ENCODE results near the gene TMX2. TPM values are rescaled to one million over a fixed set of nuclear protein-coding genes. Genes with fewer than 3 reads are reported as not detected.

The TMX2 gene
- total RNA-seq, 4 donors from 2014 or later: 23.3 to 62.1 (median 49.8) TPM

GRCh38 chr11:57729479-57729878 is 17.1 kb downstream of the TMX2 start:
- H3K9me3 ChIP-seq: no peaks in the 10 kb centered on the region
- intact Hi-C loops (cut with DNase I; ENCODE audit: low total_unique reads): no loop called here
- DNase-seq: no peak
- H3K36me3 ChIP-seq: no peaks in the 10 kb centered on the region
- H3K4me1 ChIP-seq: no peaks in the 10 kb centered on the region
- no peaks in the 10 kb centered on the region for H3K27me3 ChIP-seq
- TF ChIP-seq POLR2A (IDR thresholded peaks at IDR 0.05) (no peak), CTCF (IDR thresholded peaks at IDR 0.05) (no peak)
- H3K27ac ChIP-seq: no peak overlapping the region
- H3K4me3 ChIP-seq: no peak overlapping the region

- no peaks in the 10 kb centered on the region for H3K36me3 ChIP-seq
- no peaks in the 10 kb centered on the region for H3K9me3 ChIP-seq
- no peak for DNase-seq
- intact Hi-C loops (cut with DNase I; ENCODE audit: low total_unique reads): no loop called here
- H3K4me1 ChIP-seq: no peaks in the 10 kb centered on the region
- H3K27me3 ChIP-seq: no peaks in the 10 kb centered on the region
- TF ChIP-seq POLR2A (IDR thresholded peaks at IDR 0.05): no peak
- TF ChIP-seq CTCF (IDR thresholded peaks at IDR 0.05): no peak
- no peak overlapping the region for H3K27ac ChIP-seq
- H3K4me3 ChIP-seq: no peak overlapping the region
Observed at GRCh38 chr11:57732661-57733060, 20.3 kb downstream of the TMX2 start.

GRCh38 chr11:57735619-57736298 is 23.4 kb downstream of the TMX2 start:
- no peaks in the 10 kb centered on the region for H3K27me3 ChIP-seq
- H3K27ac ChIP-seq: no peak overlapping the region
- no peaks in the 10 kb centered on the region for H3K4me1 ChIP-seq
- H3K36me3 ChIP-seq: no peaks in the 10 kb centered on the region
- no peak for DNase-seq
- no peaks in the 10 kb centered on the region for H3K9me3 ChIP-seq
- no peak overlapping the region for H3K4me3 ChIP-seq
- no peak for TF ChIP-seq CTCF (IDR thresholded peaks at IDR 0.05)
- TF ChIP-seq POLR2A (IDR thresholded peaks at IDR 0.05): no peak
- intact Hi-C loops (cut with DNase I; ENCODE audit: low total_unique reads): no loop called here

- Histone ChIP-seq H3K36me3 (no peaks in the 10 kb centered on the region), H3K27ac (peak within 1 kb of the TSS; percentile 90 to 93), H3K27me3 (no peaks in the 10 kb centered on the region), H3K9me3 (no peaks in the 10 kb centered on the region), H3K4me3 (peak within 1 kb of the TSS; percentile 94 to 95), H3K4me1 (peaks cover 0 to 8% of the 10 kb centered on the region in 2 donors)
- intact Hi-C loops (cut with DNase I; ENCODE audit: low total_unique reads): no loop called here
- peak; percentile 95 for DNase-seq
- peak in 2 of 4 experiments; percentile 9 to 12 for TF ChIP-seq CTCF (IDR thresholded peaks at IDR 0.05)
- TF ChIP-seq POLR2A (IDR thresholded peaks at IDR 0.05): peak; percentile 48 to 74
Observed at GRCh38 chr11:57741132-57742086, 29.0 kb downstream of the TMX2 start, which contains the start of gene SELENOH. SELENOH (plus strand) TSS chr11:57741491; CDS start chr11:57741596, 105 bp downstream.

GRCh38 chr11:57742087-57742452 is 29.7 kb downstream of the TMX2 start:
- Histone ChIP-seq H3K27ac (peak overlapping the region; percentile 90 to 93), H3K4me3 (peak overlapping the region; percentile 94 to 95), H3K36me3 (no peaks in the 10 kb centered on the region), H3K9me3 (no peaks in the 10 kb centered on the region), H3K27me3 (no peaks in the 10 kb centered on the region), H3K4me1 (peaks cover 0 to 8% of the 10 kb centered on the region in 2 donors)
- TF ChIP-seq CTCF (IDR thresholded peaks at IDR 0.05) (no peak), POLR2A (IDR thresholded peaks at IDR 0.05) (no peak)
- intact Hi-C loops (cut with DNase I; ENCODE audit: low total_unique reads): no loop called here
- DNase-seq: no peak
